ENCODE results near the gene C9orf57.

C9orf57 gene

GRCh38 chr9:72041369-72041768 is 19.0 kb downstream of the C9orf57 start:
- TF ChIP-seq CTCF (IDR thresholded peaks at IDR 0.05; ENCODE audit: low read depth, low read length) = no peak
- no peak overlapping the region for H3K4me3 ChIP-seq (replicated peaks in 1 of 2; ENCODE audit: low read depth in 2 of 2, low read length in 2 of 2)
- DNase-seq (ENCODE audit: low read depth in 2 of 2) = no peak

- H3K4me3 ChIP-seq (replicated peaks in 1 of 2; ENCODE audit: low read depth in 2 of 2, low read length in 2 of 2) = no peak overlapping the region
- DNase-seq (ENCODE audit: low read depth in 2 of 2) = no peak
- TF ChIP-seq CTCF (IDR thresholded peaks at IDR 0.05; ENCODE audit: low read depth, low read length) = no peak
Measured at GRCh38 chr9:72039532-72039931, 20.9 kb downstream of the C9orf57 start.

GRCh38 chr9:72038890-72039410 is 21.5 kb downstream of the C9orf57 start:
- no peak overlapping the region for H3K4me3 ChIP-seq (replicated peaks in 1 of 2; ENCODE audit: low read depth in 2 of 2, low read length in 2 of 2)
- peak; percentile 90 for TF ChIP-seq CTCF (IDR thresholded peaks at IDR 0.05; ENCODE audit: low read depth, low read length)
- DNase-seq (ENCODE audit: low read depth in 2 of 2) = peak; percentile 80 to 86

- H3K4me3 ChIP-seq (replicated peaks in 1 of 2; ENCODE audit: low read depth in 2 of 2, low read length in 2 of 2) = no peak overlapping the region
- DNase-seq (ENCODE audit: low read depth in 2 of 2) = peak in 1 of 2 donors; percentile 71
- TF ChIP-seq CTCF (IDR thresholded peaks at IDR 0.05; ENCODE audit: low read depth, low read length) = no peak
Measured at GRCh38 chr9:72038408-72038807, 22.0 kb downstream of the C9orf57 start.

GRCh38 chr9:72037571-72037970 is 22.8 kb downstream of the C9orf57 start:
- no peak for TF ChIP-seq CTCF (IDR thresholded peaks at IDR 0.05; ENCODE audit: low read depth, low read length)
- H3K4me3 ChIP-seq (replicated peaks in 1 of 2; ENCODE audit: low read depth in 2 of 2, low read length in 2 of 2) = no peak overlapping the region
- DNase-seq (ENCODE audit: low read depth in 2 of 2) = no peak

- no peak for DNase-seq (ENCODE audit: low read depth in 2 of 2)
- no peak overlapping the region for H3K4me3 ChIP-seq (replicated peaks in 1 of 2; ENCODE audit: low read depth in 2 of 2, low read length in 2 of 2)
- no peak for TF ChIP-seq CTCF (IDR thresholded peaks at IDR 0.05; ENCODE audit: low read depth, low read length)
Measured at GRCh38 chr9:72030767-72031166, 29.6 kb downstream of the C9orf57 start.

- no peak for TF ChIP-seq CTCF (IDR thresholded peaks at IDR 0.05; ENCODE audit: low read depth, low read length)
- no peak for DNase-seq (ENCODE audit: low read depth in 2 of 2)
- H3K4me3 ChIP-seq (replicated peaks in 1 of 2; ENCODE audit: low read depth in 2 of 2, low read length in 2 of 2) = no peak overlapping the region
Measured at GRCh38 chr9:72029986-72030385, 30.4 kb downstream of the C9orf57 start.

Data from cardiac fibroblast (primary cell).